Common myeloid progenitor, CD34-positive (primary cell): Measurements from ENCODE around the gene HES5.
"Not testable (repeated sequence)": the region's sequence is repeated elsewhere in the genome, so short reads cannot be mapped to it uniquely, and the experiment has no call there.

Experiments
- CTCF ChIA-PET: fragments of 350-600 bp; sonication (Branson Sonifier 250); formaldehyde crosslinking; loops from one replicate; lab custom pipeline; 2021; ENCODE audit warnings: antibody characterized with exemption; lab: Charles Lee
- POLR2A ChIA-PET: fragments of 350-600 bp; sonication (Branson Sonifier 250); formaldehyde crosslinking; loops from one replicate; lab custom pipeline; 2021; ENCODE audit warnings: antibody characterized with exemption; lab: Charles Lee
- DNase-seq, 3 donors: peaks; one replicate each; pipeline versions ENCODE4 v3.0.0 to v3.0.0-alpha.2; 2013
- H3K27ac ChIP-seq, 2 experiments: 1 replicate in 1 of 2; 2 replicates in 1 of 2; pipeline ENCODE4 v1.7.0; 2013; ENCODE audit warnings: inconsistent platforms in 2 of 2, low read length in 2 of 2, mild to moderate bottlenecking in 2 of 2, low read depth in 1 of 2, moderate library complexity in 1 of 2; ENCODE audit not compliant: severe bottlenecking in 2 of 2, insufficient read depth in 1 of 2, poor library complexity in 1 of 2
- H3K27me3 ChIP-seq, 5 experiments: replicated peaks in 2 of 5; 1 replicate in 3 of 5; 2 replicates in 2 of 5; pipeline versions ENCODE4 v1.6.1 to v1.7.0; 2013; ENCODE audit warnings: low read length in 4 of 5, mild to moderate bottlenecking in 2 of 5, moderate library complexity in 2 of 5, inconsistent platforms in 1 of 5; ENCODE audit not compliant: insufficient read depth in 5 of 5, control insufficient read depth in 4 of 5
- H3K36me3 ChIP-seq, 4 experiments: 1 replicate in 2 of 4; 2 replicates in 2 of 4; pipeline versions ENCODE4 v1.6.1 to v1.7.0; 2013; ENCODE audit warnings: low read length in 3 of 4, control low read depth in 1 of 4, mild to moderate bottlenecking in 1 of 4; ENCODE audit not compliant: control insufficient read depth in 4 of 4, insufficient read depth in 4 of 4
- H3K4me1 ChIP-seq, 4 experiments: 1 replicate in 3 of 4; 2 replicates in 1 of 4; pipeline versions ENCODE4 v1.6.1 to v1.7.1; 2013; ENCODE audit warnings: low read length in 3 of 4, mild to moderate bottlenecking in 3 of 4, control low read depth in 1 of 4, inconsistent platforms in 1 of 4, moderate library complexity in 1 of 4; ENCODE audit not compliant: control insufficient read depth in 4 of 4, insufficient read depth in 4 of 4; ENCODE audit errors: control extremely low read depth in 1 of 4
- H3K4me3 ChIP-seq, 7 experiments: 1 replicate in 4 of 7; 2 replicates in 3 of 7; pipeline versions ENCODE4 v1.5.1 to v1.7.0; 2013; ENCODE audit warnings: mild to moderate bottlenecking in 7 of 7, low read length in 6 of 7, moderate library complexity in 6 of 7, inconsistent platforms in 2 of 7, low read depth in 2 of 7, control low read depth in 1 of 7; ENCODE audit not compliant: insufficient read depth in 4 of 7, control insufficient read depth in 1 of 7; ENCODE audit errors: extremely low read depth in 1 of 7
- H3K9me3 ChIP-seq, 5 experiments: 1 replicate in 4 of 5; 2 replicates in 1 of 5; pipeline versions ENCODE4 v1.6.1 to v1.7.1; 2013; ENCODE audit warnings: low read length in 4 of 5, mild to moderate bottlenecking in 2 of 5, inconsistent platforms in 1 of 5, low read depth in 1 of 5, moderate library complexity in 1 of 5; ENCODE audit not compliant: control insufficient read depth in 4 of 5, insufficient read depth in 2 of 5; ENCODE audit errors: control extremely low read depth in 1 of 5
- WGBS: methylation state at CpG from one replicate; pipeline ENCODE4 v1.1.5; 2013; ENCODE audit not compliant: insufficient coverage; 5-methylcytosine and 5-hydroxymethylcytosine counted together

HES5 gene

DNA sequence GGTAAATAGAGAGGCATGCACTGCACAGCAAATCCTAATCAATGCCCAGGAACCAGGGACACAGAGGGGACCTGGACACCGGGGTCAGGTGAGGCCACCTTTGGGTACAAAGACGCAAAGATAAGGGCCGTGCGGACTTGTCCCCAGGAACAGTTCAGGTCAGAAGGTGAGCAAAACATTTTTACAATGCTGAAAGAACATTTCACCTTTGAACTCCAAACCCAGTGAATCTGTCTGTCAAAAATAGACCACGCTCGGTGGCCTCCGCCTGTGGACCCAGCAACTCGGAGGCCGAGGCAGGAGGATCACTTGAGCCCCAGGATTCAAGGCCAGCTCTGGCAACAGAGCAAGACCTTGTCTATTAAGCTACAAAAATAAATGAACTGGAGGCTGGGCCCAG is 41.3 kb upstream of the HES5 start:
- Histone ChIP-seq H3K27ac (no peak overlapping the region), H3K4me1 (peaks cover 0 to 15% (median 13%) of the 10 kb centered on the region in 4 experiments), H3K9me3 (peaks cover 0 to 5% (median 4%) of the 10 kb centered on the region in 5 experiments), H3K27me3 (no peaks in the 10 kb centered on the region), H3K36me3 (no peaks in the 10 kb centered on the region), H3K4me3 (no peak overlapping the region)
- DNase-seq = no peak
- ChIA-PET CTCF (interaction anchor here (1.7 to 2.0 kb wide), 2 partner anchors 9 to 14 kb away, joined by 6 to 10 read pairs; no protein-coding TSS in a partner anchor), POLR2A (interaction anchor here (1.3 kb wide), 1 partner anchor 10 kb away, joined by 3 read pairs; no protein-coding TSS in a partner anchor)
- 98% methylated on average over 9 of the region's 9 CpGs for WGBS

- Histone ChIP-seq H3K36me3 (no peaks in the 10 kb centered on the region), H3K27ac (no peak overlapping the region), H3K27me3 (no peaks in the 10 kb centered on the region), H3K4me1 (peaks cover 0 to 5% (median 5%) of the 10 kb centered on the region in 4 experiments), H3K4me3 (no peak overlapping the region), H3K9me3 (peaks cover 0 to 5% (median 4%) of the 10 kb centered on the region in 5 experiments)
- DNase-seq = peak in 2 of 3 donors; percentile 46 to 60
- ChIA-PET POLR2A (interaction anchor here (1.3 kb wide), 1 partner anchor 9 kb away, joined by 3 read pairs; no protein-coding TSS in a partner anchor), CTCF (interaction anchor here (1.3 to 2.0 kb wide), 3 partner anchors 8 to 15 kb away, joined by 6 to 10 read pairs (median 6); no protein-coding TSS in a partner anchor)
- WGBS = 79% methylated on average over 17 of the region's 17 CpGs
Observed at GRCh38 chr1:2570332-2570731, 40.3 kb upstream of the HES5 start.

DNA sequence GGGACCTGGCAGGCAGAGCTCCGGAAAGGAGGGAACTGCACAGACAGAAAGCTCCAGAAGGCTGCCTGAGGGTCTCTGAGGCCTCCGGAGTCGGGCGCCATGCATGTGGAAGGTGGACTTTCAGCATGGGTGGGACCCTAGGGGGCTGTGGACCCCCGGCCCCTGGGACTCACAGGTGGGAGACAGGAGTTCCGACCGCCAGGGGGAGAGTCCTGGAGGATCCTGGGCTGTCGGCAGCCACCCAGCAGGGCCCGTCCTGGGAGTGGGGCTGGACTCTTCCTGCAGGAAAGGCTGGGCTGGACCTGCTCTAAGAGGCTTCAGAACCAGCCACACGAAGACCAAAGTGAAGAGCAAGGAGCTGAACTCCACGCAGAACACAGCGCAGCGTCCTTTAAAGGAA is 39.6 kb upstream of the HES5 start:
- H3K4me3 ChIP-seq, H3K27me3 ChIP-seq, H3K36me3 ChIP-seq, POLR2A ChIA-PET, H3K4me1 ChIP-seq, H3K27ac ChIP-seq, DNase-seq, H3K9me3 ChIP-seq: not testable (repeated sequence)
- CTCF ChIA-PET = interaction anchor here (1.3 to 1.7 kb wide), 2 partner anchors 8 to 15 kb away, joined by 6 read pairs; no protein-coding TSS in a partner anchor
- 83% methylated on average over 7 of the region's 13 CpGs for WGBS

- ChIA-PET CTCF (interaction anchor here (1.3 kb wide), 1 partner anchor 8 kb away, joined by 6 read pairs; no protein-coding TSS in a partner anchor), POLR2A (no interaction called here)
- Histone ChIP-seq H3K4me3 (no peak overlapping the region), H3K4me1 (peaks cover 0 to 5% (median 2%) of the 10 kb centered on the region in 4 experiments), H3K27ac (no peak overlapping the region), H3K9me3 (peaks cover 0 to 5% (median 3%) of the 10 kb centered on the region in 5 experiments), H3K27me3 (no peaks in the 10 kb centered on the region), H3K36me3 (peaks cover 0 to 2% (median 0%) of the 10 kb centered on the region in 4 experiments)
- no peak for DNase-seq
- WGBS = 97% methylated on average over 13 of the region's 17 CpGs
Observed at GRCh38 chr1:2569060-2569459, 39.0 kb upstream of the HES5 start.

- H3K4me1 ChIP-seq, H3K9me3 ChIP-seq, CTCF ChIA-PET, POLR2A ChIA-PET, DNase-seq, H3K27ac ChIP-seq, H3K36me3 ChIP-seq, H3K4me3 ChIP-seq, H3K27me3 ChIP-seq: not testable (repeated sequence)
- WGBS = 80% methylated on average over 1 of the region's 17 CpGs
Observed at GRCh38 chr1:2568187-2568816, 38.2 kb upstream of the HES5 start.

DNA sequence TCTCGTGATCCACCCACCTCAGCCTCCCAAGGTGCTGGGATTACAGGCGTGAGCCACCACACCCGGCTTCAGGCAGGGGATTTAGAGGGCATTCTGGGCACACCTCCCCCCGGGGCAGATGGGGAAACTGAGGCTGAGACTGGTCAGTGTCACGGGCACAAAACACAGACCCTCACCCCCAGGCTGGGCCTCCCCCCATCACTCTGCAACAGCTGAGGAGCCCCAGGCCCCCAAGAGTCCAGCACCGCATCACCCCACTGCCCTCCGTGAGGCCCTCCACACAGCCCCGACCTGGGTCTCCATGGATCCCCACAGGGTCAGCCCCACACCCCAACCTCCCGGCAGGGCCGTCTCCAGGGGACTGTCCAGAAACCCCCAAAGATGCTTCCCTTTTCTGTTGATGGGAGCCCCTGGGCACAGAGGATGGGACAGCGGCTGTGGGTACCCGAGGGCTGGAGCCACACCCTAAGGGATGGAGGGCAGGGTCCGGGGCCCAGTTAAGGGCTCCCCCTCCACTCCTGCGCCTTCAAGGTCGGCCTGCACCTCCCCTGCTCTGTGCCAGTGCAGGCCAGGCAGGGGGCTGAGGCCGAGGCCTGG is 37.1 kb upstream of the HES5 start:
- CTCF ChIA-PET = no interaction called here
- no peak overlapping the region for H3K27ac ChIP-seq
- DNase-seq = no peak
- 96% methylated on average over 15 of the region's 16 CpGs for WGBS
- peaks cover 2 to 14% (median 4%) of the 10 kb centered on the region in 4 experiments for H3K36me3 ChIP-seq
- H3K4me1 ChIP-seq = peaks cover 0 to 5% (median 2%) of the 10 kb centered on the region in 4 experiments
- H3K4me3 ChIP-seq = no peak overlapping the region
- no peaks in the 10 kb centered on the region for H3K27me3 ChIP-seq
- POLR2A ChIA-PET = interaction anchor here (0.7 kb wide), 1 partner anchor 11 kb away, joined by 3 read pairs; no protein-coding TSS in a partner anchor
- H3K9me3 ChIP-seq = no peaks in the 10 kb centered on the region
